ENCODE data around the gene LRWD1.
A peak's percentile ranks its signal among the peaks of the same experiment; 100 is the strongest.

The LRWD1 gene

DNA sequence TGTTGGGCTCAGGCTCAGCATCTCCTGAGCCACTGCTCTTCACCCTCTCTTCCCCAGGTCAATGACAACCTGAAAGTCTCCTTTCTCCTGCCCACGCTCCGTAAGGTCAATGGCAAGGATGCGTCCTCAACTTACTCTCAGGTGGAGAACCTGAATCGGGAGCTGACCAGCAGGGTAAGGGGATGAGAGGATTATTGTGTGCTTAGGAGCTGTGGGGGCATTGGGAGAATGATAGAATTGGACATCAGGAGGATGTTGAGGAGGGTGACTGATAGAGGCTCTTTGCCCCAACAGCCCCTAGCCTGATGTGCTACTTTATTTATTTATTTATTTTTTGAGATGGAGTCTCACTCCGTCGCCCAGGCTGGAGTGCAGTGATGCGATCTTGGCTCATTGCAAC, 1.3 kb downstream of the LRWD1 start:
- Histone ChIP-seq H3K9me3 (ENCODE audit: control insufficient read depth, insufficient read depth, low read depth, low read length) (no peaks in the 10 kb centered on the region), H3K4me1 (ENCODE audit: control insufficient read depth, insufficient read depth, low read length) (no peaks in the 10 kb centered on the region; the same call in 1 of the 2 replicates), H3K36me3 (ENCODE audit: control insufficient read depth in 2 of 2, insufficient read depth in 1 of 2, low read length in 2 of 2) (peaks cover 0 to 34% of the 10 kb centered on the region in 2 experiments; a peak in 2 of 3 replicates), H3K27ac (ENCODE audit: extremely low read depth, low read depth, low read length) (no peak overlapping the region), H3K4me3 (ENCODE audit: low read depth, low read length) (no peak overlapping the region)
- CTCF ChIA-PET, result interaction anchor here (0.6 to 1.6 kb wide), 4 partner anchors 27 to 172 kb away, joined by 3 to 8 read pairs (median 5); no protein-coding TSS in a partner anchor
- no peak for TF ChIP-seq ZNF549 (tag by site-specific recombination; IDR thresholded peaks at IDR 0.05)
- TF ChIP-seq, protein P1, sequence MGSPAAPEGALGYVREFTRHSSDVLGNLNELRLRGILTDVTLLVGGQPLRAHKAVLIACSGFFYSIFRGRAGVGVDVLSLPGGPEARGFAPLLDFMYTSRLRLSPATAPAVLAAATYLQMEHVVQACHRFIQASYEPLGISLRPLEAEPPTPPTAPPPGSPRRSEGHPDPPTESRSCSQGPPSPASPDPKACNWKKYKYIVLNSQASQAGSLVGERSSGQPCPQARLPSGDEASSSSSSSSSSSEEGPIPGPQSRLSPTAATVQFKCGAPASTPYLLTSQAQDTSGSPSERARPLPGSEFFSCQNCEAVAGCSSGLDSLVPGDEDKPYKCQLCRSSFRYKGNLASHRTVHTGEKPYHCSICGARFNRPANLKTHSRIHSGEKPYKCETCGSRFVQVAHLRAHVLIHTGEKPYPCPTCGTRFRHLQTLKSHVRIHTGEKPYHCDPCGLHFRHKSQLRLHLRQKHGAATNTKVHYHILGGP (tag by site-specific recombination; IDR thresholded peaks at IDR 0.05), result no peak
- TF ChIP-seq PRDM1 (tag by site-specific recombination; IDR thresholded peaks at IDR 0.05), result no peak
- TF ChIP-seq SP2 (tag by site-specific recombination; IDR thresholded peaks at IDR 0.05), result no peak
- TF ChIP-seq, protein P2, sequence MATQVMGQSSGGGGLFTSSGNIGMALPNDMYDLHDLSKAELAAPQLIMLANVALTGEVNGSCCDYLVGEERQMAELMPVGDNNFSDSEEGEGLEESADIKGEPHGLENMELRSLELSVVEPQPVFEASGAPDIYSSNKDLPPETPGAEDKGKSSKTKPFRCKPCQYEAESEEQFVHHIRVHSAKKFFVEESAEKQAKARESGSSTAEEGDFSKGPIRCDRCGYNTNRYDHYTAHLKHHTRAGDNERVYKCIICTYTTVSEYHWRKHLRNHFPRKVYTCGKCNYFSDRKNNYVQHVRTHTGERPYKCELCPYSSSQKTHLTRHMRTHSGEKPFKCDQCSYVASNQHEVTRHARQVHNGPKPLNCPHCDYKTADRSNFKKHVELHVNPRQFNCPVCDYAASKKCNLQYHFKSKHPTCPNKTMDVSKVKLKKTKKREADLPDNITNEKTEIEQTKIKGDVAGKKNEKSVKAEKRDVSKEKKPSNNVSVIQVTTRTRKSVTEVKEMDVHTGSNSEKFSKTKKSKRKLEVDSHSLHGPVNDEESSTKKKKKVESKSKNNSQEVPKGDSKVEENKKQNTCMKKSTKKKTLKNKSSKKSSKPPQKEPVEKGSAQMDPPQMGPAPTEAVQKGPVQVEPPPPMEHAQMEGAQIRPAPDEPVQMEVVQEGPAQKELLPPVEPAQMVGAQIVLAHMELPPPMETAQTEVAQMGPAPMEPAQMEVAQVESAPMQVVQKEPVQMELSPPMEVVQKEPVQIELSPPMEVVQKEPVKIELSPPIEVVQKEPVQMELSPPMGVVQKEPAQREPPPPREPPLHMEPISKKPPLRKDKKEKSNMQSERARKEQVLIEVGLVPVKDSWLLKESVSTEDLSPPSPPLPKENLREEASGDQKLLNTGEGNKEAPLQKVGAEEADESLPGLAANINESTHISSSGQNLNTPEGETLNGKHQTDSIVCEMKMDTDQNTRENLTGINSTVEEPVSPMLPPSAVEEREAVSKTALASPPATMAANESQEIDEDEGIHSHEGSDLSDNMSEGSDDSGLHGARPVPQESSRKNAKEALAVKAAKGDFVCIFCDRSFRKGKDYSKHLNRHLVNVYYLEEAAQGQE (tag by site-specific recombination; IDR thresholded peaks at IDR 0.05), result peak; percentile 55; the same call in 1 of the 2 replicates
- TF ChIP-seq ZNF600 (tag by site-specific recombination; IDR thresholded peaks at IDR 0.05), result peak; percentile 72
- no peak for TF ChIP-seq ZNF596 (tag by site-specific recombination; IDR thresholded peaks at IDR 0.05)
- POLR2A ChIA-PET, result interaction anchor here (1.6 kb wide), 1 partner anchor 10 kb away, joined by 10 read pairs; no protein-coding TSS in a partner anchor

DNA sequence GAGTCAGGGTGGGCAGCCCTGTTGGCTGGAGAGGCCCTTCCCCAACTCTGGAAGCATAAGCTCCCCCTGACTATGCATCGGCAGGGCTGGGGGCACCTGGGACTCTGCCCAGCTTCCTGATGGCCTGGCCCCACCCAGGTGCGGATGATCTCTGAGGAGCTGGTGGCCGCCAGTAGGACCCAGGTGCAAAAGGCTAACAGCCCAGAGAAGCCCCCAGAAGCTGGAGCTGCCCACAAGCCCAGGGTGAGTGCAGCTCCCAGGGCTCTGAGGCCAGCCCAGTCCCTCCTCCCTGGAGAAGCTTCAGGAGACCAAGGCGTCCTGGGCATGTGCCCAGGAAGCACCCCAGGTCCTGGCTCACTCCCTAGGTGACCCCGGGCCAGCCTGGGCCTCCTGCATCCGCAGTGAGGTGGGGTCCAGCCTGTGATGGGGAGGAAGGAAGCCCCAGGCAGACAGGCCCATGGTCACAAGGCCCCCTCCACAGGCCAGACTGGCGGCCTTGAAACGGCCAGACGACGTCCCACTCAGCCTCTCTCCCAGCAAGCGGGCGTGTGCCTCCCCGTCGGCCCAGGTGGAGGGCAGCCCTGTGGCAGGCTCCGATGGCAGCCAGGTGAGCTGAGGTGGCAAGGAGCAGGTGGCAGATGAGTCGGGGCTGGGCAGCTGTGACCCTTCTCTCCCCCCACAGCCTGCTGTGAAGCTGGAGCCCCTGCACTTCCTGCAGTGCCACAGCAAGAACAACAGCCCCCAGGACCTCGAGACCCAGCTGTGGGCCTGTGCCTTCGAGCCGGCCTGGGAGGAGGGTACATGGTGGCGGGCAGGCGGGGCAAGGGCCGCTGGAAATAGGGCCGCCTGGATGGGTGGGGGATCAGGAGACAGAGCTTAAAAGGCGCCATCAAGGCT, 3.0 kb downstream of the LRWD1 start:
- peaks cover 0 to 45% of the 10 kb centered on the region in 2 experiments; a peak in 2 of 3 replicates for H3K36me3 ChIP-seq (ENCODE audit: control insufficient read depth in 2 of 2, insufficient read depth in 1 of 2, low read length in 2 of 2)
- ChIA-PET CTCF (interaction anchor here (0.6 to 1.5 kb wide), 6 partner anchors 11 to 67 kb away, joined by 3 to 10 read pairs (median 3); no protein-coding TSS in a partner anchor), POLR2A (interaction anchor here (0.6 to 0.9 kb wide), 2 partner anchors 104 to 929 kb away, joined by 3 read pairs; no protein-coding TSS in a partner anchor)
- no peak overlapping the region for H3K27ac ChIP-seq (ENCODE audit: extremely low read depth, low read depth, low read length)
- no peak overlapping the region for H3K4me3 ChIP-seq (ENCODE audit: low read depth, low read length)
- no peaks in the 10 kb centered on the region; the same call in 1 of the 2 replicates for H3K4me1 ChIP-seq (ENCODE audit: control insufficient read depth, insufficient read depth, low read length)
- no peaks in the 10 kb centered on the region for H3K9me3 ChIP-seq (ENCODE audit: control insufficient read depth, insufficient read depth, low read depth, low read length)
- TF ChIP-seq ZNF664 (tag by site-specific recombination; IDR thresholded peaks at IDR 0.05) (no peak), ZIC2 (tag by site-specific recombination; IDR thresholded peaks at IDR 0.05) (no peak), ZNF266 (tag by site-specific recombination; IDR thresholded peaks at IDR 0.05; ENCODE audit: low read depth) (no peak), ZNF791 (tag by site-specific recombination; IDR thresholded peaks at IDR 0.05) (no peak), ZFP37 (tag by site-specific recombination; IDR thresholded peaks at IDR 0.05) (no peak), ZNF621 (tag by site-specific recombination; IDR thresholded peaks at IDR 0.05) (no peak), ZBTB8A (tag by site-specific recombination; IDR thresholded peaks at IDR 0.05) (no peak), ZNF423 (tag by site-specific recombination; IDR thresholded peaks at IDR 0.05) (no peak), ZNF560 (tag by site-specific recombination; IDR thresholded peaks at IDR 0.05; ENCODE audit: borderline replicate concordance) (no peak), ZNF138 (tag by site-specific recombination; IDR thresholded peaks at IDR 0.05; ENCODE audit: borderline replicate concordance) (no peak), ZNF600 (tag by site-specific recombination; IDR thresholded peaks at IDR 0.05) (no peak), ZNF837 (tag by site-specific recombination; IDR thresholded peaks at IDR 0.05) (no peak)
- TF ChIP-seq, protein P3, sequence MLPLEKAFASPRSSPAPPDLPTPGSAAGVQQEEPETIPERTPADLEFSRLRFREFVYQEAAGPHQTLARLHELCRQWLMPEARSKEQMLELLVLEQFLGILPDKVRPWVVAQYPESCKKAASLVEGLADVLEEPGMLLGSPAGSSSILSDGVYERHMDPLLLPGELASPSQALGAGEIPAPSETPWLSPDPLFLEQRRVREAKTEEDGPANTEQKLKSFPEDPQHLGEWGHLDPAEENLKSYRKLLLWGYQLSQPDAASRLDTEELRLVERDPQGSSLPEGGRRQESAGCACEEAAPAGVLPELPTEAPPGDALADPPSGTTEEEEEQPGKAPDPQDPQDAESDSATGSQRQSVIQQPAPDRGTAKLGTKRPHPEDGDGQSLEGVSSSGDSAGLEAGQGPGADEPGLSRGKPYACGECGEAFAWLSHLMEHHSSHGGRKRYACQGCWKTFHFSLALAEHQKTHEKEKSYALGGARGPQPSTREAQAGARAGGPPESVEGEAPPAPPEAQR (tag by site-specific recombination; IDR thresholded peaks at IDR 0.05), result no peak
- TF ChIP-seq, protein P4, sequence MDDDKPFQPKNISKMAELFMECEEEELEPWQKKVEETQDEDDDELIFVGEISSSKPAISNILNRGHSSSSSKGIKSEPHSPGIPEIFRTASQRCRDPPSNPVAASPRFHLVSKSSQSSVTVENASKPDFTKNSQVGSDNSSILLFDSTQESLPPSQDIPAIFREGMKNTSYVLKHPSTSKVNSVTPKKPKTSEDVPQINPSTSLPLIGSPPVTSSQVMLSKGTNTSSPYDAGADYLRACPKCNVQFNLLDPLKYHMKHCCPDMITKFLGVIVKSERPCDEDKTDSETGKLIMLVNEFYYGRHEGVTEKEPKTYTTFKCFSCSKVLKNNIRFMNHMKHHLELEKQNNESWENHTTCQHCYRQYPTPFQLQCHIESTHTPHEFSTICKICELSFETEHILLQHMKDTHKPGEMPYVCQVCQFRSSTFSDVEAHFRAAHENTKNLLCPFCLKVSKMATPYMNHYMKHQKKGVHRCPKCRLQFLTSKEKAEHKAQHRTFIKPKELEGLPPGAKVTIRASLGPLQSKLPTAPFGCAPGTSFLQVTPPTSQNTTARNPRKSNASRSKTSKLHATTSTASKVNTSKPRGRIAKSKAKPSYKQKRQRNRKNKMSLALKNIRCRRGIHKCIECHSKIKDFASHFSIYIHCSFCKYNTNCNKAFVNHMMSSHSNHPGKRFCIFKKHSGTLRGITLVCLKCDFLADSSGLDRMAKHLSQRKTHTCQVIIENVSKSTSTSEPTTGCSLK (tag by site-specific recombination; IDR thresholded peaks at IDR 0.05), result no peak
